ENCODE data around the gene PIGP.

DNA sequence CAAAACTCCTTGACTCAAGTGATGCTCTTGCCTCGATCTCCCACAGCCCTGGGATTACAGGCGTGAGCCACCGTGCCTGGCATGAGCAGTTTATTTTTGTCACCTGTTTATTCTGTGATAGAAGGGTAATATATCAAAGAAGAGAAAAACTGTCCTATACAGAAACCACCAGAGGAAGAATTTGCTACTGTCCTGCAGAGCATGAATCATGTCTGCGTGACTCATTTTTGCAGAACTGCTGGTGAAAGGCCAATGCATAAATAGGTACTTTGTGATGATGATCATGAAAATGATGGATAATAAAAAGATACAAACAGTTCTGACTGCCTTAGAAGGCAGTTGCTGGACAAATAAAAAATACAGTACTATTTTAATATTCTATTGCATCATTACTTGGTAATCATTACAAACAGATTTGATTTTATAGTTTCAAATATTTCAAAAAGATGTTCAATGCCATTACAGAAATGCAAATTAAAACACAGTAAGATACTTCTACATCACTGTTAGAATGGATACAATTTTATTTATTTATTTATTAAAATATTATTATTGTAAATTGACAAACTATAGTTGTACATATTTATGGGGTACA lies 39.9 kb downstream of the PIGP start:
- no peak for TF ChIP-seq JDP2 (CRISPR knock-in tag; IDR thresholded peaks at IDR 0.05; ENCODE audit: borderline replicate concordance)
- no peak for TF ChIP-seq ZNF253 (CRISPR knock-in tag; IDR thresholded peaks at IDR 0.05; ENCODE audit: borderline replicate concordance)
- TF ChIP-seq, protein P1, sequence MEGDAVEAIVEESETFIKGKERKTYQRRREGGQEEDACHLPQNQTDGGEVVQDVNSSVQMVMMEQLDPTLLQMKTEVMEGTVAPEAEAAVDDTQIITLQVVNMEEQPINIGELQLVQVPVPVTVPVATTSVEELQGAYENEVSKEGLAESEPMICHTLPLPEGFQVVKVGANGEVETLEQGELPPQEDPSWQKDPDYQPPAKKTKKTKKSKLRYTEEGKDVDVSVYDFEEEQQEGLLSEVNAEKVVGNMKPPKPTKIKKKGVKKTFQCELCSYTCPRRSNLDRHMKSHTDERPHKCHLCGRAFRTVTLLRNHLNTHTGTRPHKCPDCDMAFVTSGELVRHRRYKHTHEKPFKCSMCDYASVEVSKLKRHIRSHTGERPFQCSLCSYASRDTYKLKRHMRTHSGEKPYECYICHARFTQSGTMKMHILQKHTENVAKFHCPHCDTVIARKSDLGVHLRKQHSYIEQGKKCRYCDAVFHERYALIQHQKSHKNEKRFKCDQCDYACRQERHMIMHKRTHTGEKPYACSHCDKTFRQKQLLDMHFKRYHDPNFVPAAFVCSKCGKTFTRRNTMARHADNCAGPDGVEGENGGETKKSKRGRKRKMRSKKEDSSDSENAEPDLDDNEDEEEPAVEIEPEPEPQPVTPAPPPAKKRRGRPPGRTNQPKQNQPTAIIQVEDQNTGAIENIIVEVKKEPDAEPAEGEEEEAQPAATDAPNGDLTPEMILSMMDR (CRISPR knock-in tag; IDR thresholded peaks at IDR 0.05) = no peak
- no peak for TF ChIP-seq ZNF775 (CRISPR knock-in tag; IDR thresholded peaks at IDR 0.05; ENCODE audit: borderline replicate concordance)
- TF ChIP-seq TBP (CRISPR knock-in tag; IDR thresholded peaks at IDR 0.05) = no peak
- TF ChIP-seq GABPA (IDR thresholded peaks at IDR 0.05; ENCODE audit: low read depth, low read length) = no peak
- no peak for TF ChIP-seq GABPA (CRISPR knock-in tag; IDR thresholded peaks at IDR 0.05; ENCODE audit: low read depth)
